Measurements from ENCODE around the gene SMIM1.

DNA sequence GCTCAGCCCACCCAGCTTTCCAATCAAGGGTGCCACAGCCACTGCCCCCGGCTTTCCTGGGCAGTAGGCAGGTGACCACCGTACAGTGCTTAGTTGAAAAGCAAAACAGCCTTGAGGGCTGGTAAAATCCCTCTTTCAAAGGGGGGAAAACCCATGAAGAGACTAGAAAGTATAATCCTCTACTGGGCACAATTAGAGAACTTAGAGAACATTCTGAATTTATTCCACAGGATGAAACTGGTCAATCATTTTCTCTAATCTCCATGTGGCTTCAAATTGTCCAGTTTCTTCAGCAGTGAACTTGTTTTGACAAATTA, 39.0 kb downstream of the SMIM1 start:
- no peak for TF ChIP-seq CTCF (IDR thresholded peaks at IDR 0.05)
- TF ChIP-seq POLR2A (IDR thresholded peaks at IDR 0.05), result no peak
- TF ChIP-seq POLR2AphosphoS5 (IDR thresholded peaks at IDR 0.05), result no peak

Data from gastroesophageal sphincter (tissue), 3 donors.